ENCODE data around the gene FXR2.
A peak's percentile ranks its signal among the peaks of the same experiment; 100 is the strongest.

FXR2 gene

GRCh38 chr17:7588553-7589203, 26.0 kb downstream of the FXR2 start:
- Histone ChIP-seq H3K36me3 (ENCODE audit: control insufficient read depth in 2 of 2, insufficient read depth in 1 of 2, low read length in 2 of 2) (peaks cover 26 to 80% of the 10 kb centered on the region in 2 experiments), H3K4me3 (ENCODE audit: low read depth, low read length) (no peak overlapping the region), H3K4me1 (ENCODE audit: control insufficient read depth, insufficient read depth, low read length) (no peaks in the 10 kb centered on the region; the same call in 1 of the 2 replicates), H3K27ac (ENCODE audit: extremely low read depth, low read depth, low read length) (no peak overlapping the region), H3K9me3 (ENCODE audit: control insufficient read depth, insufficient read depth, low read depth, low read length) (no peaks in the 10 kb centered on the region)
- ChIA-PET CTCF (interaction anchor here (0.5 to 2.0 kb wide), 10 partner anchors 9 to 542 kb away, joined by 3 to 10 read pairs (median 4); partner anchors contain the start of genes CD68, TP53 and WRAP53), POLR2A (interaction anchor here (1.7 to 3.1 kb wide), 2 partner anchors 9 to 99 kb away, joined by 5 to 18 read pairs; partner anchors contain the start of genes CD68 and TP53)
- no peak for TF ChIP-seq ZNF610 (tag by site-specific recombination; IDR thresholded peaks at IDR 0.05; ENCODE audit: borderline replicate concordance)
- no peak for TF ChIP-seq ZSCAN16 (tag by site-specific recombination; IDR thresholded peaks at IDR 0.05)
- TF ChIP-seq ZNF16 (tag by site-specific recombination; IDR thresholded peaks at IDR 0.05; ENCODE audit: low read depth) = no peak
- no peak for TF ChIP-seq SETDB1 (IDR thresholded peaks at IDR 0.05; ENCODE audit: insufficient read length, low read length)
- TF ChIP-seq ZNF121 (tag by site-specific recombination; IDR thresholded peaks at IDR 0.05) = no peak
- TF ChIP-seq PATZ1 (tag by site-specific recombination; IDR thresholded peaks at IDR 0.05) = no peak
- no peak for TF ChIP-seq ZNF302 (tag by site-specific recombination; IDR thresholded peaks at IDR 0.05; ENCODE audit: low read depth)
- TF ChIP-seq TCF7L2 (IDR thresholded peaks at IDR 0.05; ENCODE audit: borderline replicate concordance, low read depth, low read length) = no peak
- no peak for TF ChIP-seq GLI2 (tag by site-specific recombination; IDR thresholded peaks at IDR 0.05; ENCODE audit: borderline replicate concordance, low read depth)
- no peak for TF ChIP-seq ZBTB6 (tag by site-specific recombination; IDR thresholded peaks at IDR 0.05)
- TF ChIP-seq ZNF404 (tag by site-specific recombination; IDR thresholded peaks at IDR 0.05) = no peak
- TF ChIP-seq FEZF1 (tag by site-specific recombination; IDR thresholded peaks at IDR 0.05) = no peak
- no peak for TF ChIP-seq ZNF280C (tag by site-specific recombination; IDR thresholded peaks at IDR 0.05)
- no peak for TF ChIP-seq ZNF211 (tag by site-specific recombination; IDR thresholded peaks at IDR 0.05; ENCODE audit: low read depth)
- no peak for TF ChIP-seq ZNF629 (tag by site-specific recombination; IDR thresholded peaks at IDR 0.05)
- TF ChIP-seq ZSCAN4 (tag by site-specific recombination; IDR thresholded peaks at IDR 0.05) = no peak

GRCh38 chr17:7587420-7588151, 27.1 kb downstream of the FXR2 start:
- CTCF ChIA-PET = interaction anchor here (0.6 to 2.7 kb wide), 10 partner anchors 10 to 100 kb away, joined by 3 to 15 read pairs (median 4); partner anchors contain the start of genes SAT2, SHBG, TP53 and WRAP53
- Histone ChIP-seq H3K36me3 (ENCODE audit: control insufficient read depth in 2 of 2, insufficient read depth in 1 of 2, low read length in 2 of 2) (peaks cover 15 to 69% of the 10 kb centered on the region in 2 experiments), H3K27ac (ENCODE audit: extremely low read depth, low read depth, low read length) (no peak overlapping the region; the same call in 1 of the 2 replicates), H3K4me1 (ENCODE audit: control insufficient read depth, insufficient read depth, low read length) (peaks cover 8% of the 10 kb centered on the region; the same call in 1 of the 2 replicates), H3K4me3 (ENCODE audit: low read depth, low read length) (no peak overlapping the region), H3K9me3 (ENCODE audit: control insufficient read depth, insufficient read depth, low read depth, low read length) (no peaks in the 10 kb centered on the region)
- POLR2A ChIA-PET = interaction anchor here (2.1 to 5.5 kb wide), 3 partner anchors 15 to 100 kb away, joined by 12 to 98 read pairs (median 93); partner anchors contain the start of genes FXR2, TP53 and WRAP53
- TF ChIP-seq ZNF398 (tag by site-specific recombination; IDR thresholded peaks at IDR 0.05) (0 out of 2 replicates have a peak, but pooled peaks have one; percentile 41), ZSCAN4 (tag by site-specific recombination; IDR thresholded peaks at IDR 0.05) (no peak)
